K562 (cell line): ENCODE data around the gene PPRC1. TPM values are rescaled to one million over a fixed set of nuclear protein-coding genes. Genes with fewer than 3 reads are reported as not detected.

Experiments
- ATAC-seq: fragments of 200-7000 bp; cut with Tn5 transposase; 3 replicates; pipeline ENCODE4 v1.9.1; 2020; ENCODE audit warnings: moderate library complexity
- BruUV-seq: library from RNA; stranded (reverse); fragments of 400-500 nt; replicated peaks from 2 replicates; lab custom pipeline; 2021; lab: Mats Ljungman, UMichigan
- CTCF ChIA-PET: fragments of 300-600 bp; formaldehyde crosslinking; extraction: SDS; loops from one replicate; lab custom pipeline; 2021; ENCODE audit warnings: low intra/inter-chr PET ratio; lab: Yijun Ruan, JAX
- POLR2A ChIA-PET: fragments of 300-600, 350-650 bp; sonication (Branson Sonifier 250); formaldehyde crosslinking; extraction: SDS; loops from one replicate; lab custom pipeline; 2021; ENCODE audit warnings: antibody characterized with exemption, inconsistent platforms; lab: Yijun Ruan, JAX
- DNase-seq, 4 experiments: peaks; one replicate each; pipeline versions ENCODE4 v3.0.0 to v3.0.0-alpha.2; 2011 to 2018; ENCODE audit warnings: low spot score in 3 of 4, mixed read lengths in 3 of 4; ENCODE audit errors: extremely low read depth in 1 of 4
- FAIRE-seq: peaks from 2 replicates; lab custom pipeline; 2011; peaks lifted over from hg19 to GRCh38; lab: Jason Lieb, UNC
- H2AFZ ChIP-seq: 2 replicates; pipeline ENCODE4 v1.6.0; 2011; ENCODE audit warnings: low read depth, low read length, control low read depth, inconsistent platforms
- H3K27ac ChIP-seq: fragments of 200-600 bp; 3 replicates; pipeline ENCODE4 v1.8.0; 2011; ENCODE audit warnings: low read depth, mild to moderate bottlenecking, control low read depth, inconsistent platforms, low read length, moderate library complexity, mixed read lengths; ENCODE audit errors: extremely low read depth
- H3K27me3 ChIP-seq, 2 experiments: fragments of 300-600 bp in 1 of 2; 2 replicates in 1 of 2; 3 replicates in 1 of 2; pipeline versions ENCODE4 v1.6.0 to v1.8.0; 2011; ENCODE audit warnings: inconsistent platforms in 2 of 2, low read length in 2 of 2, mild to moderate bottlenecking in 1 of 2, mixed read lengths in 1 of 2, moderate library complexity in 1 of 2; ENCODE audit not compliant: control insufficient read depth in 2 of 2, insufficient read depth in 2 of 2
- H3K36me3 ChIP-seq: fragments of 300-600 bp; 3 replicates; pipeline ENCODE4 v1.8.0; 2011; ENCODE audit warnings: mild to moderate bottlenecking, low read length, inconsistent platforms; ENCODE audit not compliant: control insufficient read depth, insufficient read depth
- H3K4me1 ChIP-seq, 2 experiments: fragments of 200-600 bp in 1 of 2; replicated peaks in 1 of 2; 2 replicates in 1 of 2; 3 replicates in 1 of 2; pipeline versions ENCODE4 v1.5.1 to v1.8.0; 2011; ENCODE audit warnings: inconsistent platforms in 2 of 2, low read length in 2 of 2, mild to moderate bottlenecking in 1 of 2, mixed read lengths in 1 of 2, moderate library complexity in 1 of 2; ENCODE audit not compliant: control insufficient read depth in 2 of 2, insufficient read depth in 2 of 2
- H3K4me2 ChIP-seq: 2 replicates; pipeline ENCODE4 v1.6.1; 2011; ENCODE audit warnings: low read length, control low read depth, inconsistent platforms, mixed read lengths; ENCODE audit not compliant: insufficient read depth
- H3K4me3 ChIP-seq: fragments of 200-600 bp; sonication (generic), shearing (Covaris generic); 2 replicates; pipeline ENCODE4 v1.5.1; 2016; ENCODE audit warnings: control low read depth, inconsistent platforms
- H3K79me2 ChIP-seq: fragments of 200-600 bp; 3 replicates; pipeline ENCODE4 v1.8.0; 2011; ENCODE audit warnings: low read length, inconsistent platforms; ENCODE audit not compliant: control insufficient read depth, insufficient read depth
- H3K9ac ChIP-seq, 2 experiments: 2 replicates each; pipeline versions ENCODE4 v1.6.0 to v1.6.1; 2011; ENCODE audit warnings: low read depth in 2 of 2, low read length in 2 of 2, control low read depth in 1 of 2, inconsistent platforms in 1 of 2, mild to moderate bottlenecking in 1 of 2, mixed read lengths in 1 of 2; ENCODE audit not compliant: insufficient read depth in 1 of 2
- H3K9me1 ChIP-seq: one replicate; pipeline ENCODE4 v1.6.0; 2011; ENCODE audit warnings: inconsistent platforms, mild to moderate bottlenecking, low read length, moderate library complexity; ENCODE audit not compliant: control insufficient read depth, insufficient read depth
- H3K9me3 ChIP-seq: replicated peaks from 2 replicates; pipeline ENCODE4 v1.5.1; 2011; ENCODE audit warnings: low read depth, low read length, inconsistent platforms; ENCODE audit not compliant: control insufficient read depth, insufficient read depth
- H4K20me1 ChIP-seq: replicated peaks from 2 replicates; pipeline ENCODE4 v1.6.1; 2011; ENCODE audit warnings: low read length, inconsistent platforms, mixed read lengths; ENCODE audit not compliant: control insufficient read depth, insufficient read depth
- GABPA ChIP-seq: fragments of 200-800 bp; sonication (Bioruptor generic); conservative IDR thresholded peaks from 2 replicates; pipeline ENCODE4 v1.6.1; 2016; ENCODE audit warnings: low read depth, missing genetic modification characterization, missing compliant biosample characterization
- NONO ChIP-seq, 2 experiments: fragments of 200-400 bp in 1 of 2; fragments of 450-650 bp in 1 of 2; formaldehyde crosslinking in 1 of 2; IDR thresholded peaks; 2 replicates each; pipeline ENCODE4 v1.6.1; 2017; ENCODE audit warnings: low read depth in 2 of 2, mild to moderate bottlenecking in 2 of 2, moderate library complexity in 2 of 2, low read length in 1 of 2
- SMARCB1 ChIP-seq: IDR thresholded peaks from 2 replicates; pipeline ENCODE4 v1.6.1; 2011; ENCODE audit warnings: improper control_type of control experiment, low read depth; ENCODE audit not compliant: insufficient read length
- U2AF2 ChIP-seq: fragments of 200-400 bp; formaldehyde crosslinking; optimal IDR thresholded peaks from 2 replicates; pipeline ENCODE3; 2017; ENCODE audit warnings: low read depth, mild to moderate bottlenecking, low read length
- ZNF133 ChIP-seq: fragments of 250-450 bp; sonication (Bioruptor Pico); IDR thresholded peaks from 2 replicates; pipeline ENCODE4 v1.4.0; 2020; ENCODE audit warnings: mild to moderate bottlenecking
- WGBS: fragments of 100-300 bp; shearing (Covaris generic); methylation state at CpG from one replicate; pipeline ENCODE4 v1.1.6; 2016; ENCODE audit warnings: low coverage, mixed read lengths; ENCODE audit not compliant: insufficient coverage; ENCODE audit errors: missing lambda C conversion rate; 5-methylcytosine and 5-hydroxymethylcytosine counted together
- in situ Hi-C: fragments of 300-500 bp; cut with MboI; formaldehyde crosslinking; loops from 4 replicates; pipeline ENCODE4 v1.15.0; 2018; ENCODE audit warnings: inconsistent platforms, mixed read lengths
- intact Hi-C: fragments of 100-400 bp; cut with micrococcal nuclease; formaldehyde crosslinking; loops from 2 replicates; pipeline ENCODE4 v1.14.2; 2022
- polyA plus RNA-seq, 8 experiments: library from polyadenylated mRNA; depleted of rRNA in 4 of 8; stranded (reverse) in 5 of 8; unstranded in 3 of 8; fragments of >200 nt; fragmentation: Nextera tagmentation in 2 of 8; fragmentation: Illumina TruSeq in 1 of 8; extraction: Ambion mirVana in 2 of 8; extraction: Trizol in 1 of 8; gene quantifications; 2 replicates each; pipeline versions ENCODE4 v1.2.1 to v1.2.3, GENCODE V29; 2011 to 2014; ENCODE audit warnings: inconsistent platforms in 1 of 8, missing spikeins in 1 of 8
- total RNA-seq, 7 experiments: library from RNA; depleted of rRNA in 6 of 7; stranded (reverse); fragments of >200 nt in 6 of 7; fragmentation: Illumina TruSeq in 2 of 7; extraction: Trizol in 2 of 7; gene quantifications; 2 replicates each; pipeline versions ENCODE4 v1.2.1 to v1.2.3, GENCODE V29; 2011 to 2021; ENCODE audit warnings: low replicate concordance in 1 of 7
- TF ChIP-seq, protein P1 (sequence below): fragments of 450-650 bp; formaldehyde crosslinking; conservative IDR thresholded peaks from 2 replicates; pipeline ENCODE4 v1.4.0; 2022; ENCODE audit warnings: mild to moderate bottlenecking, missing genetic modification characterization
- TF ChIP-seq, protein P2 (sequence below), 2 experiments: fragments of 450-650 bp; IDR thresholded peaks; 2 replicates each; pipeline ENCODE4 v1.6.1; 2016; ENCODE audit warnings: mild to moderate bottlenecking in 2 of 2, borderline replicate concordance in 1 of 2, low read depth in 1 of 2, moderate library complexity in 1 of 2

Gene PPRC1
- total and polyA plus RNA-seq, 9 of the 15 experiments (the other 6 are each of a cell fraction or from before 2014, with no cell fraction given) = 8.5 to 47.1 (median 16.2) TPM

DNA sequence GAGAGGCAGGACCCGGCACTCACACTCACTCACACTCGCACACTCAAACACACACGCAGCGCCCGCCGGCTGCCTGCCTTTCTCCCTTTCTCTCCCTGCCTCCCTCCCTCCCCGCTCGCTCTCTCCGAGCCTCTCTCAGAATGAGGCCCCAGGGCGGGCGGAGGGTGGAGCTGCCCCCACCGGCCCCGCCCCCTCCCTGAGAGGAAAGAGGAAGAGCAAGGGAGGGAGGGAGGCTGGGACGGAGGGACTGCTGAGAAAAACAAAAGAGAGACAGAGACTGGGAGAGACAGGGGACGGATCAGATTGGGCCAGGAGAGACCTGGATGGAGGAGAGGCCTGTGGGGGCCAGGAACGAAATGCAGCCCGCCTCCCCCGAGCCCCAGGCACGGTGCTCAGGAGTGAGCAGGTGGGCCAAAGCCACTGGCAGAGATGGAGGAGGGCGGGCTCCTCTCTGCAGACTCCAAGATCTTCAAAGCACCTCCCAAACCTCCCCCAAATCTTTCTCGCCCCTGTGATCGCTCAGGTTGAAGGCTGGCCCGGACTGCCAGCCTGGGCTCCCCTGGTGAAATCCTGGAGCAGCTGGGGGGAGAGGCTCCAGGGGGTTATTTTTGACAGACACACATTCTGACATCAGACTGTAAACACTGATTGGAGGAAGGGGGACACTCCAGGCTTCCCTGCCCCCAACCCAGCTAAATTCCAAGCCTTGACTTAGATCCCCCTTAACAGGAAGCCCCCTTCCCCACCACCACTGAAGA lies 17.8 kb upstream of the PPRC1 start:
- H2AFZ ChIP-seq = peak overlapping the region; percentile 61; the same call in 1 of the 2 replicates
- peak; percentile 83 for ATAC-seq
- CTCF ChIA-PET = no interaction called here
- no peak for TF ChIP-seq GABPA (tag)
- TF ChIP-seq, protein P1, sequence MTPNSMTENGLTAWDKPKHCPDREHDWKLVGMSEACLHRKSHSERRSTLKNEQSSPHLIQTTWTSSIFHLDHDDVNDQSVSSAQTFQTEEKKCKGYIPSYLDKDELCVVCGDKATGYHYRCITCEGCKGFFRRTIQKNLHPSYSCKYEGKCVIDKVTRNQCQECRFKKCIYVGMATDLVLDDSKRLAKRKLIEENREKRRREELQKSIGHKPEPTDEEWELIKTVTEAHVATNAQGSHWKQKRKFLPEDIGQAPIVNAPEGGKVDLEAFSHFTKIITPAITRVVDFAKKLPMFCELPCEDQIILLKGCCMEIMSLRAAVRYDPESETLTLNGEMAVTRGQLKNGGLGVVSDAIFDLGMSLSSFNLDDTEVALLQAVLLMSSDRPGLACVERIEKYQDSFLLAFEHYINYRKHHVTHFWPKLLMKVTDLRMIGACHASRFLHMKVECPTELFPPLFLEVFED (CRISPR knock-in tag) = no peak
- TF ChIP-seq ZNF133 = no peak
- TF ChIP-seq U2AF2 = no peak
- TF ChIP-seq, protein P2, sequence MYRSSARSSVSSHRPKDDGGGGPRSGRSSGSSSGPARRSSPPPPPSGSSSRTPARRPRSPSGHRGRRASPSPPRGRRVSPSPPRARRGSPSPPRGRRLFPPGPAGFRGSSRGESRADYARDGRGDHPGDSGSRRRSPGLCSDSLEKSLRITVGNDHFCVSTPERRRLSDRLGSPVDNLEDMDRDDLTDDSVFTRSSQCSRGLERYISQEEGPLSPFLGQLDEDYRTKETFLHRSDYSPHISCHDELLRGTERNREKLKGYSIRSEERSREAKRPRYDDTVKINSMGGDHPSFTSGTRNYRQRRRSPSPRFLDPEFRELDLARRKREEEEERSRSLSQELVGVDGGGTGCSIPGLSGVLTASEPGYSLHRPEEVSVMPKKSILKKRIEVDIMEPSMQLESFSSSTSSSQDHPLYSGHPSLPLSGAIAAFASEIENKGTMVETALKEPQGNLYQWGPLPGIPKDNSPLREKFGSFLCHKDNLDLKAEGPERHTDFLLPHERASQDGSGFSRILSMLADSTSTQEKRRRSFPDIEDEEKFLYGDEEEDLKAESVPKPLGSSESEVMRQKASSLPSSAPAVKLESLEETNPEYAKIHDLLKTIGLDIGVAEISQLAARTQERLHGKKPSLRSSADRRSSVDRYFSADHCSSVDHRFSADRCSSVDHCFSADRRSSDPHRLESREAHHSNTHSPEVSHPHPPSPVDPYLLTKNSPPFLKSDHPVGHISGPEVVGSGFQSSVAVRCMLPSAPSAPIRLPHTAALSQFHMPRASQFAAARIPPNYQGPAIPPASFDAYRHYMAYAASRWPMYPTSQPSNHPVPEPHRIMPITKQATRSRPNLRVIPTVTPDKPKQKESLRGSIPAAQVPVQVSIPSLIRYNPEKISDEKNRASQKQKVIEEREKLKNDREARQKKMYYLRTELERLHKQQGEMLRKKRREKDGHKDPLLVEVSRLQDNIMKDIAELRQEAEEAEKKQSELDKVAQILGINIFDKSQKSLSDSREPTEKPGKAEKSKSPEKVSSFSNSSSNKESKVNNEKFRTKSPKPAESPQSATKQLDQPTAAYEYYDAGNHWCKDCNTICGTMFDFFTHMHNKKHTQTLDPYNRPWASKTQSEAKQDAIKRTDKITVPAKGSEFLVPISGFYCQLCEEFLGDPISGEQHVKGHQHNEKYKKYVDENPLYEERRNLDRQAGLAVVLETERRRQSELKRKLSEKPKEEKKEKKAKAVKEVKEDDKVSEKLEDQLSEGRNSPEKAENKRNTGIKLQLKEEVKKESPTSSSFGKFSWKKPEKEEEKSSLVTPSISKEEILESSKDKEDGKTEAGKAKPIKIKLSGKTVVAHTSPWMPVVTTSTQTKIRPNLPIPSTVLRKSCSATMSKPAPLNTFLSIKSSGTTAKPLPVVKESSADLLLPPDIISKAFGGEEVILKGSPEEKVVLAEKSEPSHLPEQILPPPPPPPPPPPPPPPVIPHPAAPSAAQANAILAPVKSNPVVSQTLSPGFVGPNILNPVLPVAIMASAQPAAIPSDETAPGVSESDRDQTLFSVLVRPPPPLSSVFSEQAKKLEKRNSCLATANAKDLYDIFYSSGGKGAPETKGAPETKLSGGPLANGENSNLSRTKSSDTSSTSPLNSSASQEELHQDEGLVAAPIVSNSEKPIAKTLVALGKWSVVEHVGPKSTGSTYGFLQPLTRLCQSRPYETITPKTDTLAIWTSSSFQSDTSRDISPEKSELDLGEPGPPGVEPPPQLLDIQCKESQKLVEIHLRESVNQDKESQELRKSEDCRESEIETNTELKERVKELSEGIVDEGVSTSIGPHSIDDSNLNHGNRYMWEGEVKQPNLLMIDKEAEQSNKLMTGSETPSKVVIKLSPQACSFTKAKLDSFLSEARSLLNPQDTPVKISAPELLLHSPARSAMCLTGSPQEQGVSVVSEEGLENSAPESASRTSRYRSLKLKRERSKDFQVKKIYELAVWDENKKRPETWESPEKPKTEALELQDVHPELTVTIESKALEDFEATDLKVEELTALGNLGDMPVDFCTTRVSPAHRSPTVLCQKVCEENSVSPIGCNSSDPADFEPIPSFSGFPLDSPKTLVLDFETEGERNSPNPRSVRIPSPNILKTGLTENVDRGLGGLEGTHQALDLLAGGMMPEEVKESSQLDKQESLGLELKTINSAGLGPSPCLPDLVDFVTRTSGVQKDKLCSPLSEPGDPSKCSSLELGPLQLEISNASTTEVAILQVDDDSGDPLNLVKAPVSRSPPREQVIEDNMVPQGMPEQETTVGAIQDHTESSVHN (IDR thresholded peaks at IDR 0.05; ENCODE audit: borderline replicate concordance in 1 of 2, low read depth in 1 of 2) = no peak
- TF ChIP-seq NONO (IDR thresholded peaks at IDR 0.05; ENCODE audit: low read depth in 2 of 2, low read length in 1 of 2) = no peak
- no peak for TF ChIP-seq SMARCB1

More for the DNA sequence above, 17.8 kb upstream of the PPRC1 start:
- no peaks in the 10 kb centered on the region for H3K27me3 ChIP-seq
- POLR2A ChIA-PET = interaction anchor here (0.5 to 4.1 kb wide), 5 partner anchors 12 to 321 kb away, joined by 3 to 27 read pairs (median 3); no protein-coding TSS in a partner anchor
- in situ Hi-C loops = no loop called here
- WGBS = 0% methylated on average over 4 of the region's 23 CpGs
- peak; percentile 67 to 92 (median 76) for DNase-seq
- H3K4me2 ChIP-seq = peak overlapping the region; percentile 78
- H3K9me1 ChIP-seq = peaks cover 3% of the 10 kb centered on the region
- H3K9ac ChIP-seq = peak overlapping the region; percentile 84 to 94
- peak; percentile 82 for FAIRE-seq
- intact Hi-C loops = loop anchor here (10.0 kb wide), 1 partner anchor 270 kb away; the partner anchor contains the start of gene KCNIP2
- peaks cover 42 to 48% of the 10 kb centered on the region in 2 experiments for H3K4me1 ChIP-seq
- peaks cover 20% of the 10 kb centered on the region for H4K20me1 ChIP-seq
- H3K36me3 ChIP-seq = peaks cover 32% of the 10 kb centered on the region
- no TSS peak for BruUV-seq
- H3K9me3 ChIP-seq = no peaks in the 10 kb centered on the region
- H3K4me3 ChIP-seq = peak overlapping the region; percentile 94
- peaks cover 99% of the 10 kb centered on the region for H3K79me2 ChIP-seq
- H3K27ac ChIP-seq = peak overlapping the region; percentile 64
